ENCODE data around the gene CD3D. TPM values are rescaled to one million over a fixed set of nuclear protein-coding genes. Genes with fewer than 3 reads are reported as not detected.

The CD3D gene
- total RNA-seq, 6 experiments from 2014 or later, result not detected

GRCh38 chr11:118325283-118325682, 17.2 kb downstream of the CD3D start:
- no peak for TF ChIP-seq CTCF (IDR thresholded peaks at IDR 0.05)
- no peak overlapping the region for H3K27ac Mint-ChIP-seq
- no peaks in the 10 kb centered on the region for H3K4me1 Mint-ChIP-seq (ENCODE audit: low read depth)
- no peaks in the 10 kb centered on the region for H3K36me3 Mint-ChIP-seq (ENCODE audit: low read depth)
- H3K9me3 Mint-ChIP-seq, result no peaks in the 10 kb centered on the region
- H3K4me3 Mint-ChIP-seq, result no peak overlapping the region
- peaks cover 7% of the 10 kb centered on the region for H3K27me3 Mint-ChIP-seq (ENCODE audit: insufficient read depth)
- DNase-seq, result no peak

GRCh38 chr11:118322721-118323120, 19.8 kb downstream of the CD3D start:
- no peak for TF ChIP-seq CTCF (IDR thresholded peaks at IDR 0.05)
- Mint-ChIP-seq H3K4me3 (no peak overlapping the region), H3K4me1 (ENCODE audit: low read depth) (no peaks in the 10 kb centered on the region), H3K9me3 (no peaks in the 10 kb centered on the region), H3K36me3 (ENCODE audit: low read depth) (no peaks in the 10 kb centered on the region), H3K27ac (no peak overlapping the region), H3K27me3 (ENCODE audit: insufficient read depth) (peaks cover 14% of the 10 kb centered on the region)
- no peak for DNase-seq

- Mint-ChIP-seq H3K4me1 (ENCODE audit: low read depth) (peaks cover 7% of the 10 kb centered on the region), H3K9me3 (no peaks in the 10 kb centered on the region), H3K27me3 (ENCODE audit: insufficient read depth) (peaks cover 12% of the 10 kb centered on the region), H3K36me3 (ENCODE audit: low read depth) (no peaks in the 10 kb centered on the region), H3K27ac (no peak overlapping the region), H3K4me3 (no peak overlapping the region)
- TF ChIP-seq CTCF (IDR thresholded peaks at IDR 0.05), result no peak
- DNase-seq, result no peak
Observed at GRCh38 chr11:118321386-118322082, 21.0 kb downstream of the CD3D start.

DNA sequence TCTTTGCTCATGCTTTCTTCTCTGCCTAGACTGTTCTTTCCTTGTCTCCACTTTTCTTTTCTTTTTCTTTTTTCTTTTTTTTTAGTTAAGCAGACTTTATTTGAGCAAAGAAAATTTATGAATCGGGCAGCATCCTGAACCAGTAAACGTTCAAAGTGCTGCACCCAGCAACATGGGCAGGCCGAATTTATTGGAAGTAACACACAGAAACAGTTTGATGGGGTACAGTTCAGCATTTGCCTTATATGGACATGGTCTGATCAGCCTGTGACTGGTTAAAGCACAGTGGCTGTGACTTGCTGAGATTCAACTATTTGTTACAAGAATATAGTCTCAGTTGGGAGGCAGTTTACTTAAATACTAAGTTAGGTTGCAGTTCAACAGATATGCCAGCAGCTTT, 22.0 kb downstream of the CD3D start:
- H3K27me3 Mint-ChIP-seq (ENCODE audit: insufficient read depth), result peaks cover 14% of the 10 kb centered on the region
- H3K36me3 Mint-ChIP-seq (ENCODE audit: low read depth), result no peaks in the 10 kb centered on the region
- no peak for DNase-seq
- no peak for TF ChIP-seq CTCF (IDR thresholded peaks at IDR 0.05)
- no peaks in the 10 kb centered on the region for H3K9me3 Mint-ChIP-seq
- H3K27ac Mint-ChIP-seq, result no peak overlapping the region
- H3K4me3 Mint-ChIP-seq, result no peak overlapping the region
- H3K4me1 Mint-ChIP-seq (ENCODE audit: low read depth), result peaks cover 13% of the 10 kb centered on the region

- Mint-ChIP-seq H3K27ac (no peak overlapping the region), H3K36me3 (ENCODE audit: low read depth) (no peaks in the 10 kb centered on the region), H3K9me3 (no peaks in the 10 kb centered on the region), H3K4me3 (no peak overlapping the region), H3K27me3 (ENCODE audit: insufficient read depth) (peaks cover 20% of the 10 kb centered on the region), H3K4me1 (ENCODE audit: low read depth) (peaks cover 13% of the 10 kb centered on the region)
- no peak for TF ChIP-seq CTCF (IDR thresholded peaks at IDR 0.05)
- DNase-seq, result no peak
Observed at GRCh38 chr11:118319337-118319707, 23.2 kb downstream of the CD3D start.

All from HFFc6 (cell line).